ENCODE results near the gene DIMT1. TPM values are rescaled to one million over a fixed set of nuclear protein-coding genes. Genes with fewer than 3 reads are reported as not detected.
A peak's percentile ranks its signal among the peaks of the same experiment; 100 is the strongest.

Gene DIMT1
- total and polyA plus RNA-seq, 2 experiments from 2014 or later: 53.0 to 56.5 TPM

GRCh38 chr5:62369039-62369438, 34.7 kb downstream of the DIMT1 start:
- Histone ChIP-seq H3K79me2 (replicated peaks; ENCODE audit: insufficient read depth) (no peaks in the 10 kb centered on the region), H4K20me1 (replicated peaks; ENCODE audit: insufficient read depth) (peaks cover 10% of the 10 kb centered on the region; the same call in 1 of the 2 replicates), H3K4me3 (no peak overlapping the region), H3K9me2 (ENCODE audit: insufficient read depth) (no peaks in the 10 kb centered on the region), H3K36me3 (ENCODE audit: insufficient read depth) (peaks cover 29% of the 10 kb centered on the region), H2AFZ (no peak overlapping the region), H3K27me3 (ENCODE audit: insufficient read depth) (no peaks in the 10 kb centered on the region), H3K4me1 (ENCODE audit: insufficient read depth) (no peaks in the 10 kb centered on the region), H3K27ac (ENCODE audit: low read depth) (no peak overlapping the region), H3K4me2 (no peak overlapping the region), H3F3A (replicated peaks; ENCODE audit: low read depth) (no peaks in the 10 kb centered on the region)
- no peak for DNase-seq (ENCODE audit: low spot score)
- Mint-ChIP-seq H3K27ac (no peak overlapping the region), H3K4me3 (no peak overlapping the region), H3K4me1 (no peaks in the 10 kb centered on the region), H3K9me3 (no peaks in the 10 kb centered on the region), H3K36me3 (ENCODE audit: low read depth) (peaks cover 56% of the 10 kb centered on the region), H3K27me3 (ENCODE audit: insufficient read depth, low read depth, poor library complexity) (peaks cover 1% of the 10 kb centered on the region)
- TF ChIP-seq NANOG (IDR thresholded peaks at IDR 0.05; ENCODE audit: borderline replicate concordance) (no peak), STAT1 (IDR thresholded peaks at IDR 0.05; ENCODE audit: unreplicated experiment) (no peak), EZH2 (IDR thresholded peaks at IDR 0.05; ENCODE audit: low read depth, unreplicated experiment) (no peak), ETS1 (IDR thresholded peaks at IDR 0.05) (no peak), CREB1 (CRISPR knock-in tag; IDR thresholded peaks at IDR 0.05; ENCODE audit: low read depth) (no peak), ZNF331 (CRISPR knock-in tag; IDR thresholded peaks at IDR 0.05; ENCODE audit: low read depth) (no peak)
- no peak for ATAC-seq

- Mint-ChIP-seq H3K27me3 (ENCODE audit: insufficient read depth, low read depth, poor library complexity) (no peaks in the 10 kb centered on the region), H3K4me1 (no peaks in the 10 kb centered on the region), H3K36me3 (ENCODE audit: low read depth) (peaks cover 57% of the 10 kb centered on the region), H3K27ac (no peak overlapping the region), H3K9me3 (no peaks in the 10 kb centered on the region), H3K4me3 (no peak overlapping the region)
- Histone ChIP-seq H3K27me3 (ENCODE audit: insufficient read depth) (no peaks in the 10 kb centered on the region), H3K4me3 (no peak overlapping the region), H3K27ac (ENCODE audit: low read depth) (no peak overlapping the region), H3K4me2 (no peak overlapping the region), H3F3A (replicated peaks; ENCODE audit: low read depth) (no peaks in the 10 kb centered on the region), H4K20me1 (replicated peaks; ENCODE audit: insufficient read depth) (no peaks in the 10 kb centered on the region), H3K4me1 (ENCODE audit: insufficient read depth) (no peaks in the 10 kb centered on the region), H3K36me3 (ENCODE audit: insufficient read depth) (peaks cover 46% of the 10 kb centered on the region), H2AFZ (no peak overlapping the region), H3K9me2 (ENCODE audit: insufficient read depth) (no peaks in the 10 kb centered on the region), H3K79me2 (replicated peaks; ENCODE audit: insufficient read depth) (no peaks in the 10 kb centered on the region)
- no peak for ATAC-seq
- TF ChIP-seq EZH2phosphoT487 (IDR thresholded peaks at IDR 0.05; ENCODE audit: unreplicated experiment) (peak; percentile 20), ZNF462 (CRISPR knock-in tag; IDR thresholded peaks at IDR 0.05) (no peak)
- no peak for DNase-seq (ENCODE audit: low spot score)
Measured at GRCh38 chr5:62362701-62363100, 41.0 kb downstream of the DIMT1 start.
